A673 (cell line): ENCODE measurements around the gene CMIP. TPM values are rescaled to one million over a fixed set of nuclear protein-coding genes. Genes with fewer than 3 reads are reported as not detected.

ENCODE experiments used
- BruUV-seq: library from RNA; stranded (reverse); fragments of 400-500 nt; replicated peaks from 2 replicates; lab custom pipeline; 2021; lab: Mats Ljungman, UMichigan
- CTCF ChIA-PET: fragments of 300-600 bp; sonication (Branson Sonifier 250); formaldehyde crosslinking; loops from one replicate; lab custom pipeline; 2022; ENCODE audit warnings: antibody characterized with exemption; lab: Charles Lee
- POLR2A ChIA-PET: fragments of 300-600 bp; sonication (Branson Sonifier 250); formaldehyde crosslinking; loops from one replicate; lab custom pipeline; 2022; ENCODE audit warnings: antibody characterized with exemption; ENCODE audit not compliant: low non-redundant PET; lab: Charles Lee
- DNase-seq: peaks from one replicate; pipeline ENCODE4 v3.0.0-alpha.2; 2015; ENCODE audit warnings: low spot score
- H3K27ac ChIP-seq: fragments of 200-600 bp; sonication (generic); 2 replicates; pipeline ENCODE4 v1.5.1; 2016; ENCODE audit warnings: mixed run types, low read depth, mild to moderate bottlenecking, mixed read lengths, antibody characterized with exemption, low read length; ENCODE audit not compliant: poor library complexity, severe bottlenecking
- H3K27me3 ChIP-seq: fragments of 200-600 bp; sonication (generic); replicated peaks from 2 replicates; pipeline ENCODE4 v1.6.1; 2017; ENCODE audit warnings: mixed run types, low read depth, mild to moderate bottlenecking, mixed read lengths, antibody characterized with exemption, low read length; ENCODE audit not compliant: insufficient read depth, poor library complexity
- H3K36me3 ChIP-seq: fragments of 200-600 bp; sonication (generic); 2 replicates; pipeline ENCODE4 v1.6.1; 2016; ENCODE audit warnings: mixed run types, mild to moderate bottlenecking, mixed read lengths, antibody characterized with exemption, low read length; ENCODE audit not compliant: insufficient read depth, poor library complexity, severe bottlenecking
- H3K4me1 ChIP-seq: fragments of 200-600 bp; sonication (generic); 2 replicates; pipeline ENCODE4 v1.6.1; 2017; ENCODE audit warnings: mixed run types, mild to moderate bottlenecking, mixed read lengths, antibody characterized with exemption, low read length; ENCODE audit not compliant: insufficient read depth, poor library complexity, severe bottlenecking
- H3K4me3 ChIP-seq: fragments of 200-600 bp; sonication (generic); 2 replicates; pipeline ENCODE4 v1.5.1; 2016; ENCODE audit warnings: low read depth, mixed run types, mild to moderate bottlenecking, mixed read lengths, low read length; ENCODE audit not compliant: poor library complexity, severe bottlenecking
- H3K9me3 ChIP-seq: fragments of 200-600 bp; sonication (generic); 2 replicates; pipeline ENCODE4 v1.6.1; 2016; ENCODE audit warnings: mixed run types, low read depth, mild to moderate bottlenecking, mixed read lengths, antibody characterized with exemption, low read length; ENCODE audit not compliant: poor library complexity, severe bottlenecking
- EZH2 ChIP-seq: fragments of 200-600 bp; sonication (generic); IDR thresholded peaks from 2 replicates; pipeline ENCODE4 v1.6.1; 2017; ENCODE audit warnings: borderline replicate concordance, low read depth, mild to moderate bottlenecking, mixed read lengths, antibody characterized with exemption, low read length; ENCODE audit not compliant: poor library complexity, severe bottlenecking
- intact Hi-C: fragments of 100-400 bp; cut with micrococcal nuclease; formaldehyde crosslinking; loops from one replicate; pipeline ENCODE4 v1.10.0; 2022; ENCODE audit not compliant: unreplicated experiment
- total RNA-seq: library from RNA; stranded (reverse); gene quantifications from 2 replicates; pipeline ENCODE4 v1.2.3, GENCODE V29; 2021
- TF ChIP-seq, protein P1 (sequence below): fragments of 300-800, 200-600 bp; sonication (generic); conservative IDR thresholded peaks from 2 replicates; pipeline ENCODE4 v1.5.1; 2017; ENCODE audit warnings: low read depth, mild to moderate bottlenecking, antibody characterized with exemption, low read length, moderate library complexity, mixed read lengths

Gene CMIP
- total RNA-seq, 1 experiment from 2014 or later = 25.5 TPM

DNA sequence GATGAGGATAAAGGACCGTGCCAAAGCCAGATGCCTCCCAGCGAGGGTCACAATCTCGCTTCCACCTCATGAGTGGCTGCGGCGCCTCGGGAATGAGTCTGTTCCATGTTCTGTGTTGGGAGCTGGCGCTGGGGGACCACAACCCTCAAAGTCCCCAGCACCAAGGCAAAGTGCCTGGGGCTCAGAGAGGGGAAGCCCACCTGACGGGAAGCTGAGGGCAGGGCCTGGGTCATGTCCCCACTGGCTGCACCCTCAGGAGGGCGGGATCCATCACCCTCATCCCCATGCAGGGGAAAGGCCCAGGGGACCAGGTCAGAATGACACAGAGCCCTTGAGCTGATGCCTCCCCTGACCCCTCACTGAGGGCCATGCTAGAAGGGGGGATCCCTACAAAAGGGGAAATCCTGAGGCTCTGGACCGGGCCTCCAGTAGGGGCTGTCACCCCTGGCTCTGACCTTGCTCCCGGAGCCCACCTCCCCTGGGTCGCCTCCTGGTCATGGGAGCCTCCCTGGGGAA, 183.2 kb downstream of the CMIP start:
- intact Hi-C loops = loop anchor here (10.0 kb wide), 1 partner anchor 247 kb away; no protein-coding TSS in a partner anchor
- Histone ChIP-seq H3K36me3 (no peaks in the 10 kb centered on the region), H3K4me1 (no peaks in the 10 kb centered on the region), H3K4me3 (no peak overlapping the region), H3K9me3 (no peaks in the 10 kb centered on the region), H3K27me3 (no peaks in the 10 kb centered on the region), H3K27ac (no peak overlapping the region)
- ChIA-PET POLR2A (no interaction called here), CTCF (no interaction called here)
- TF ChIP-seq, protein P1, sequence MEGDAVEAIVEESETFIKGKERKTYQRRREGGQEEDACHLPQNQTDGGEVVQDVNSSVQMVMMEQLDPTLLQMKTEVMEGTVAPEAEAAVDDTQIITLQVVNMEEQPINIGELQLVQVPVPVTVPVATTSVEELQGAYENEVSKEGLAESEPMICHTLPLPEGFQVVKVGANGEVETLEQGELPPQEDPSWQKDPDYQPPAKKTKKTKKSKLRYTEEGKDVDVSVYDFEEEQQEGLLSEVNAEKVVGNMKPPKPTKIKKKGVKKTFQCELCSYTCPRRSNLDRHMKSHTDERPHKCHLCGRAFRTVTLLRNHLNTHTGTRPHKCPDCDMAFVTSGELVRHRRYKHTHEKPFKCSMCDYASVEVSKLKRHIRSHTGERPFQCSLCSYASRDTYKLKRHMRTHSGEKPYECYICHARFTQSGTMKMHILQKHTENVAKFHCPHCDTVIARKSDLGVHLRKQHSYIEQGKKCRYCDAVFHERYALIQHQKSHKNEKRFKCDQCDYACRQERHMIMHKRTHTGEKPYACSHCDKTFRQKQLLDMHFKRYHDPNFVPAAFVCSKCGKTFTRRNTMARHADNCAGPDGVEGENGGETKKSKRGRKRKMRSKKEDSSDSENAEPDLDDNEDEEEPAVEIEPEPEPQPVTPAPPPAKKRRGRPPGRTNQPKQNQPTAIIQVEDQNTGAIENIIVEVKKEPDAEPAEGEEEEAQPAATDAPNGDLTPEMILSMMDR = no peak
- no peak for TF ChIP-seq EZH2
- DNase-seq = no peak
- no TSS peak for BruUV-seq

DNA sequence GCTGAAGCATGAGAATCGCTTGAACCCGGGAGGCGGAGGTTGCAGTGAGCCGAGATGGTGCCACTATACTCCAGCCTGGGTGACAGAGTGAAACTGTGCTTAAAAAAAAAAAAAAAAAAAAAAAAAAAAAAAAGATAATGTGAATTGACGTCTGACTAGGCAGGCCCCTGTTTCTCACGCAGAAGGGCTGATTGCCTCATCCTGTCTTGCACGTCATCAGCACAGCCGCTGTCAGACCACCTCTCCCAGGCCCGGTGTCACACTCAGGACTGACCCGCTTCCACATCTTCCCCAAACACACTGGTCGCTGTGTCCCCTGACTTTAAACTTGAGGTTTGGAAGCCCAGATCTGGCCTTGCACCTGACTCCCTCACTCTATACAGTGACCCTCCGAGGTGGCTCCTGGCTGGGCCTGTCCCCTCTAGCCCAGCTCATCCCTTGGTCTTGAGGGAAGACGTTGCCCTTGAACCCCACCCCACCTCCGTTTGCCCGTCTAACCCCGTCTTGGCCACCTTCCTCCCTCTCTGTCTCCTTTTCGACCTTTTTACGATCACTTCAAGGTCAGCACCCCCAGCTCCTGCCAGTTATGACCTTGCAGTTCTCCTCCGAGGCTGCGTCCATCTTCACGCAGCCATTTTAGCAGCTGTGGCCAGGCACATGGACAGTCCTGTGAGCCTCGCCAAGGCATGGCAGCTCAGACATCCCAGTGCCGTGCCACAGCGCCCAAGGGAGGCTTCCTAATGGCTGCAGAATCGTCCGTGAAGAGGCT, 184.6 kb downstream of the CMIP start:
- Histone ChIP-seq H3K36me3 (no peaks in the 10 kb centered on the region), H3K27me3 (no peaks in the 10 kb centered on the region), H3K4me1 (no peaks in the 10 kb centered on the region), H3K27ac (no peak overlapping the region), H3K9me3 (no peaks in the 10 kb centered on the region), H3K4me3 (no peak overlapping the region)
- ChIA-PET POLR2A (no interaction called here), CTCF (no interaction called here)
- no peak for TF ChIP-seq EZH2
- TF ChIP-seq, protein P1 = no peak
- BruUV-seq = no TSS peak
- intact Hi-C loops = loop anchor here (10.0 kb wide), 1 partner anchor 246 kb away; no protein-coding TSS in a partner anchor
- no peak for DNase-seq

DNA sequence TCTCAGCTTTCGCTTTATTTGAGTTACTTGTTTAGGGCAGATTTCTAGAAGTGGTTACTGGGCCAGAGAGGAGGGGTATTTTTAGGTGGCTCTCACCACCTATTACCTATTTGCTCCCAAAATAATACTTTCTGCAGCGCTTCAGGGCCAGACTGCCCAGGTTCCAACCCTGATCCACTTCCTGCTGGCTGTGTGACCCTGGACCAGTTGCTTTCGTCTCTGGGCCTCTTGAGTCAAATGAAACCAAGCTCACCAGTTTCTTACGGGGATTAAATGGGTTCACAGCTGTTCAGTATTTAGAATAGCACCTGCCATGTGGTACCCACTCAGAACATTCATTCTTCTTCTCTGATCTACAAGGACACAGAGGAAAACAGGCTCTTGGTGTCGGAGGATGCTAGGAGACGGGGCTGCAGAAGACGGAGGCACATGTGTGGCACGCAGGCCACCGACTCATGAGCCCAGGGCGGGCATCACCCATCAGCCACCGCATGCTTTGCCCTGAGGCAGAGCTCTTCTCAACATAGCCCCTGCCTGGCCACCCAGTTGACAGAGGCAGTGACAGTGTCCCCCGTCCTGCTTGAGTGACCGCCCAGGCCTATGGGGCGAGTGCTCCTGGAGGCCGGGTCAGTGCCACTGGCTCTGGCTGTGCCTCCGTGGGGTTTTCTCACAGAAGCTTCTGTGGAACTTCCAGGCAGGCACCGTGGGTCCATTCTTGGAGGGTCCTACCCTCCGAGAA, 185.5 kb downstream of the CMIP start:
- DNase-seq = no peak
- Histone ChIP-seq H3K36me3 (no peaks in the 10 kb centered on the region), H3K4me3 (no peak overlapping the region), H3K27me3 (no peaks in the 10 kb centered on the region), H3K4me1 (no peaks in the 10 kb centered on the region), H3K9me3 (no peaks in the 10 kb centered on the region), H3K27ac (no peak overlapping the region)
- CTCF ChIA-PET = no interaction called here
- intact Hi-C loops = loop anchor here (10.0 kb wide), 1 partner anchor 245 kb away; no protein-coding TSS in a partner anchor
- TF ChIP-seq, protein P1 = no peak
- no peak for TF ChIP-seq EZH2
- no TSS peak for BruUV-seq
- POLR2A ChIA-PET = interaction anchor here (0.6 kb wide), 1 partner anchor 13 kb away, joined by 4 read pairs; no protein-coding TSS in a partner anchor
